Right lobe of liver (tissue), 6 donors: ENCODE data around the gene RPTOR. TPM values are rescaled to one million over a fixed set of nuclear protein-coding genes. Genes with fewer than 3 reads are reported as not detected.

ENCODE experiments used
- ATAC-seq, 4 donors: fragments of 200-7000 bp; cut with Tn5 transposase; one replicate each; pipeline ENCODE4 v1.9.1; 2020; ENCODE audit warnings: mild to moderate bottlenecking in 4 of 4, moderate library complexity in 4 of 4
- DNase-seq, 3 donors: peaks; one replicate each; pipeline ENCODE4 v3.0.0-alpha.2; 2020
- H3K27ac ChIP-seq, 3 donors: fragments of 200-600 bp; one replicate each; pipeline ENCODE4 v1.8.0; 2022
- H3K27me3 ChIP-seq, 2 donors: fragments of 200-600 bp; one replicate each; pipeline ENCODE4 v1.8.0; 2022
- H3K36me3 ChIP-seq, 4 donors: fragments of 200-600 bp; sonication (generic) in 1 of 4; one replicate each; pipeline versions ENCODE4 v1.5.1 to v1.8.0; 2017 to 2022; ENCODE audit warnings: control low read depth in 1 of 4
- H3K4me1 ChIP-seq, 4 donors: fragments of 200-600 bp; sonication (generic) in 1 of 4; one replicate each; pipeline versions ENCODE4 v1.5.1 to v1.8.0; 2017 to 2022; ENCODE audit warnings: control low read depth in 1 of 4
- H3K4me3 ChIP-seq, 3 donors: fragments of 200-600 bp; one replicate each; pipeline ENCODE4 v1.8.0; 2022
- H3K9me3 ChIP-seq, 4 donors: fragments of 200-600 bp; sonication (generic) in 1 of 4; one replicate each; pipeline versions ENCODE4 v1.5.1 to v1.8.0; 2017 to 2022; ENCODE audit warnings: control low read depth in 1 of 4
- POLR2A ChIP-seq: fragments of 450-650 bp; IDR thresholded peaks from one replicate; pipeline ENCODE4 v1.6.1; 2017; ENCODE audit warnings: antibody characterized with exemption, mild to moderate bottlenecking
- WGBS: methylation state at CpG from one replicate; pipeline ENCODE4 v1.1.6; 2018; ENCODE audit warnings: low coverage, low lambda C conversion rate; ENCODE audit not compliant: insufficient coverage; ENCODE audit errors: missing lambda C conversion rate; 5-methylcytosine and 5-hydroxymethylcytosine counted together
- intact Hi-C, 2 donors: fragments of 100-400 bp; cut with DNase I; formaldehyde crosslinking; loops; one replicate each; pipeline versions ENCODE4 v1.11.2 to v1.14.1; 2022
- total RNA-seq, 6 experiments: library from RNA; depleted of rRNA in 2 of 6; stranded (reverse); fragments of >200 nt in 2 of 6; fragmentation: NEBNext Ultra II Directional in 3 of 6; extraction: Animal tissue kit (Norgen Biotek cat#: 25700) in 3 of 6; gene quantifications; one replicate each; pipeline versions ENCODE4 v1.1.0 to v1.2.4, GENCODE V29; 2016 to 2023
- TF ChIP-seq, protein P1 (sequence below), 4 donors: fragments of 200-600 bp in 3 of 4; fragments of 450-650 bp in 1 of 4; IDR thresholded peaks; one replicate each; pipeline versions ENCODE4 v1.5.1 to v1.8.0; 2016 to 2022; ENCODE audit warnings: antibody characterized with exemption in 4 of 4, mild to moderate bottlenecking in 2 of 4
- donor health status: DM: no; HTN: yes; CAD: no.
- donor health status: DM: no; HTN: no; CAD: no.
- donor health status: DM: no; HTN: no; CAD: no.
- donor health status: DM: no; HTN: yes; CAD: no.
- donor health status: DM: no; HTN: yes; CAD: no.

Gene RPTOR
- total RNA-seq, 6 experiments from 2014 or later, result 13.1 to 24.0 (median 15.5) TPM

DNA sequence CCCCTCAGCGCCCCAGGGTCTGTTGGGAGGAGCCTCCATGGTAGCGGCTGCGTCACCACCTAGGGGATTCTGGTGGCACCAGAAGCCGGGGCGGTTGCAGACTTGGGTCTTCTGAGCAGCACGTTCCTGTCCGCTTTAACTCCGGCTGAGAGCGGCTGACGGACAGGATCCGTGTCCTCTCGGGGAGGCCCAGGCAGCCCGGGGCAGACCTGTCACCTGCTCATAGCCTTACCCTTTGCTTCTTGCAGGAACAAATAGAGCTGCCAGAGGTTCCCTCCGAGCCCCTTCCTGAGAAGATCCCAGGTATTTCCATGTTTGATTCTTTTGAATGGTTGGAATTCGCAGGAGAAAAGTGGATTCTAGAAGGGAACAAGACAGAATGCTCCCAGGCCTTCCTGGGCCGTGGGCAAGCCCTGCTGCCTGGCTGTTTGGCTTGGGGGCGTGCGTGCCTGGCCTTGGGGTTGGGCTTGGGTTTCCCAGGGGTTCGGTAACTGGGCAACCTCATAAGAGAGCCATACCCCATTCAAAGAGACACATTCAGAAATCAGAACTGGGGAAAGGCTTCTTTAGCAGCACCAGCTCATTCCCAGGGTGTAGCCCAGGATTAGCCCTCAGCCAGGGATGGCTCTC, 453.6 kb downstream of the RPTOR start:
- peaks cover 0 to 40% (median 7%) of the 10 kb centered on the region in 4 donors for H3K36me3 ChIP-seq
- H3K4me1 ChIP-seq, result peaks cover 0 to 29% (median 14%) of the 10 kb centered on the region in 4 donors
- no peak overlapping the region for H3K4me3 ChIP-seq
- intact Hi-C loops, result loop anchor here in 1 of 2 donors (10.0 kb wide), 1 partner anchor 107 kb away; no protein-coding TSS in a partner anchor
- no peak for DNase-seq
- H3K27ac ChIP-seq, result no peak overlapping the region
- ATAC-seq, result no peak
- WGBS, result 94% methylated on average over 10 of the region's 19 CpGs
- TF ChIP-seq, protein P1, sequence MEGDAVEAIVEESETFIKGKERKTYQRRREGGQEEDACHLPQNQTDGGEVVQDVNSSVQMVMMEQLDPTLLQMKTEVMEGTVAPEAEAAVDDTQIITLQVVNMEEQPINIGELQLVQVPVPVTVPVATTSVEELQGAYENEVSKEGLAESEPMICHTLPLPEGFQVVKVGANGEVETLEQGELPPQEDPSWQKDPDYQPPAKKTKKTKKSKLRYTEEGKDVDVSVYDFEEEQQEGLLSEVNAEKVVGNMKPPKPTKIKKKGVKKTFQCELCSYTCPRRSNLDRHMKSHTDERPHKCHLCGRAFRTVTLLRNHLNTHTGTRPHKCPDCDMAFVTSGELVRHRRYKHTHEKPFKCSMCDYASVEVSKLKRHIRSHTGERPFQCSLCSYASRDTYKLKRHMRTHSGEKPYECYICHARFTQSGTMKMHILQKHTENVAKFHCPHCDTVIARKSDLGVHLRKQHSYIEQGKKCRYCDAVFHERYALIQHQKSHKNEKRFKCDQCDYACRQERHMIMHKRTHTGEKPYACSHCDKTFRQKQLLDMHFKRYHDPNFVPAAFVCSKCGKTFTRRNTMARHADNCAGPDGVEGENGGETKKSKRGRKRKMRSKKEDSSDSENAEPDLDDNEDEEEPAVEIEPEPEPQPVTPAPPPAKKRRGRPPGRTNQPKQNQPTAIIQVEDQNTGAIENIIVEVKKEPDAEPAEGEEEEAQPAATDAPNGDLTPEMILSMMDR (IDR thresholded peaks at IDR 0.05), result no peak
- no peak for TF ChIP-seq POLR2A
- no peaks in the 10 kb centered on the region for H3K27me3 ChIP-seq
- H3K9me3 ChIP-seq, result no peaks in the 10 kb centered on the region

GRCh38 chr17:80998748-80999535, 454.3 kb downstream of the RPTOR start:
- intact Hi-C loops, result loop anchor here in 1 of 2 donors (10.0 kb wide), 1 partner anchor 106 kb away; no protein-coding TSS in a partner anchor
- 100% methylated on average over 1 of the region's 39 CpGs for WGBS
- TF ChIP-seq, protein P1 (IDR thresholded peaks at IDR 0.05), result no peak
- TF ChIP-seq POLR2A, result no peak

GRCh38 chr17:80999536-81000333, 455.1 kb downstream of the RPTOR start:
- 90% methylated on average over 2 of the region's 40 CpGs for WGBS
- TF ChIP-seq, protein P1 (IDR thresholded peaks at IDR 0.05), result no peak
- no peak for TF ChIP-seq POLR2A

More at GRCh38 chr17:80998748-80999535, 454.3 kb downstream of the RPTOR start:
- peaks cover 0 to 32% (median 11%) of the 10 kb centered on the region in 4 donors for H3K4me1 ChIP-seq
- H3K4me3 ChIP-seq, result no peak overlapping the region
- DNase-seq (no peak), ATAC-seq (no peak)
- peaks cover 0 to 4% of the 10 kb centered on the region in 2 donors for H3K27me3 ChIP-seq
- H3K9me3 ChIP-seq, result no peaks in the 10 kb centered on the region
- no peak overlapping the region for H3K27ac ChIP-seq
- H3K36me3 ChIP-seq, result peaks cover 0 to 40% (median 7%) of the 10 kb centered on the region in 4 donors

DNA sequence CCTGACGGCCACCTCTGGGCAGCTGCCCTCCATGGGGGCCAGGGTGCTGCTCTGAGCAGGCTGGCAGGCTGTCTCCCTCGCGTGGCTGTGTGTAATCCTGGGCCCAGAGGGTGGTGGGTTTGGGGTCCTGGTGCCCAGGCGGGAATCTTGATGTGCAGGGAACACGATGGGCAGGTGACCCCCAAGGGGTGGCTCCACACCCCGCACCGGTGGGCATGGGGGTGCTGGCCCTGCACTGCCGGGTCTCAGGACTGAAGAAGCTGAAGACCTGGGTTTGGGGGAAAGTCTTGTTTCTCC, 455.6 kb downstream of the RPTOR start:
- no peak overlapping the region for H3K4me3 ChIP-seq
- no CpG with 5 or more reads among the region's 8 CpGs for WGBS
- DNase-seq (no peak), ATAC-seq (peak in 1 of 4 donors; percentile 2)
- H3K9me3 ChIP-seq, result no peaks in the 10 kb centered on the region
- H3K27ac ChIP-seq, result peak overlapping the region in 1 of 3 donors; percentile 58
- intact Hi-C loops, result no loop called here
- H3K27me3 ChIP-seq, result peaks cover 0 to 4% of the 10 kb centered on the region in 2 donors
- peaks cover 0 to 37% (median 11%) of the 10 kb centered on the region in 4 donors for H3K4me1 ChIP-seq
- peaks cover 0 to 39% (median 6%) of the 10 kb centered on the region in 4 donors for H3K36me3 ChIP-seq
- no peak for TF ChIP-seq POLR2A
- TF ChIP-seq, protein P1 (IDR thresholded peaks at IDR 0.05), result no peak

More at GRCh38 chr17:80999536-81000333, 455.1 kb downstream of the RPTOR start:
- intact Hi-C loops, result loop anchor here in 1 of 2 donors (10.0 kb wide), 1 partner anchor 105 kb away; no protein-coding TSS in a partner anchor
- H3K4me3 ChIP-seq, result no peak overlapping the region
- H3K27ac ChIP-seq, result peak overlapping the region in 1 of 3 donors; percentile 58
- H3K4me1 ChIP-seq, result peaks cover 0 to 37% (median 11%) of the 10 kb centered on the region in 4 donors
- no peaks in the 10 kb centered on the region for H3K9me3 ChIP-seq
- ATAC-seq, result no peak
- no peak for DNase-seq
- H3K27me3 ChIP-seq, result peaks cover 0 to 4% of the 10 kb centered on the region in 2 donors
- H3K36me3 ChIP-seq, result peaks cover 0 to 40% (median 7%) of the 10 kb centered on the region in 4 donors
